Epithelial cell of prostate (primary cell): ENCODE measurements around the gene SLC22A23.

Experiments
- DNase-seq: peaks from one replicate; pipeline ENCODE4 v3.0.0-alpha.2; 2011; ENCODE audit warnings: low read depth, low spot score
- H3K27ac ChIP-seq: fragments of 450-650 bp; 2 replicates; pipeline ENCODE4 v1.5.1; 2017; ENCODE audit warnings: mild to moderate bottlenecking

The SLC22A23 gene

DNA sequence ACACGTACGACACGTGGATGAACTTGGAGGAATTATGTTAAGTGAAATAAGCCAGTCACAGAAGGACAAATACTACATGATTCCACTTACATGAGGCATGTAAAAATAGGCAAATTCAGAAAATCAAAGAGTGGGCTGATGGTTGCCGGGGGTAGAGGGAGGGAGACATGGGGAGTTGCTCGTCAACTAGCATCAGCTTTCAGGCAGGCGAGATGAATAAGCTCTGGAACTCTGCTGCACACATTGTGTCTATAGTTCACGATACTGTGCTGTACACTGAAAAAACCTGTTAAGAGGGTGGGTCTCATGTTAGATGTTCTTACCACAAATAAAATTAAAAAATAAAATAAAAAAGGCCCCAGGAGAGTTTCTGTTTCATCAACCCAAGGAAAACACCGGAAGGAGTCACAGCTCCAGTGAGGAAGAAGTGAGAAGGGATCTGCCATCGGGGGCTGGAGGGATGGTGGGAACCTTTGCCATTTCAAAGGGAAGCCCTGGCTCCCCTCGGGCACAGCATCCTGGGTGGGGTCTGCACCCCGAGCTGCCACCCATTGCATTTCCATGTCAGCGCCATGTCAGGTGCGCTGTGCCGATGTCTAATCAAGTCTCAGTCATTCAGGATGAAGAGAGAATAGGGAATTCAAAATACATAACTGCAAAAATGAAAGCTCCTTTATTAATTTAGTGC is 98.3 kb downstream of the SLC22A23 start:
- DNase-seq: no peak
- H3K27ac ChIP-seq: no peak overlapping the region

- DNase-seq: no peak
- no peak overlapping the region for H3K27ac ChIP-seq
Observed at GRCh38 chr6:3357678-3358077, 99.2 kb downstream of the SLC22A23 start.

GRCh38 chr6:3356824-3357420 is 99.9 kb downstream of the SLC22A23 start:
- no peak overlapping the region for H3K27ac ChIP-seq
- no peak for DNase-seq

DNA sequence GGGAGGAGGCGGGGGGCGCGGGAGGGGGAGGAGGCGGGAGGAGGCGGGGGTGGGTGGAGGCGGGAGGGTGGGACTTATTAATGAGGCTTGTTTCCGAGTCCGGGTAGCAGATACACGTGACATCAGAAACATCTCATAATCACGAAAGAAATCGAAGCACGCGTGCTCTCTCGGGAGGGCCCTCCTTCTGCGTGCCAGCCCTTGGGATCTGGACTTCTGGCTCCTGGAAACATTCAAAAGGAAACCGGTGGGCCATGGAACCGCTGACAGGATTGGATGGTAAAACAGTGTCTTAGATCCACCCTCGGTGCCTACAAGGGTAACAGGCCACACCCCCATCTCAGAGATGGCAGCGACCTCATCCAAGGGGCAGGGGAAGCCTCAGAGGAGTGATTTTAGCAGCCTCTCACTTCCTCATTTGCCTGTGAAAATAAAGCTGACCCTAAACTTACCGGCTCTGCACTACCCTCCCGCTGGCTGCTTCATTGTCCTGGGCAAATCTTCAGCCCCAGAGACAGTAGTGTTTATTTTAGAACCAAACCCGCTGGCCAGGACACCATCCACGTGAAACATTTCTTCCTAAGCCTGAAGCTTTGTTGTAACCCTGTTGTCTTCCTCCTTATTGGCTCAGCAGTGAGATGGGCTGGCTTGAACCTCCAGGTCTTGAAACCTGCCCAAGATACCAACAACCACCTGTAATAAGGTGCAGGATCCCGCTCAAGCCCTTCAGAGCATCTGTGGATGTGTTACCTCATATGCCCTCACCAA is 100.6 kb downstream of the SLC22A23 start:
- no peak for DNase-seq
- no peak overlapping the region for H3K27ac ChIP-seq

DNA sequence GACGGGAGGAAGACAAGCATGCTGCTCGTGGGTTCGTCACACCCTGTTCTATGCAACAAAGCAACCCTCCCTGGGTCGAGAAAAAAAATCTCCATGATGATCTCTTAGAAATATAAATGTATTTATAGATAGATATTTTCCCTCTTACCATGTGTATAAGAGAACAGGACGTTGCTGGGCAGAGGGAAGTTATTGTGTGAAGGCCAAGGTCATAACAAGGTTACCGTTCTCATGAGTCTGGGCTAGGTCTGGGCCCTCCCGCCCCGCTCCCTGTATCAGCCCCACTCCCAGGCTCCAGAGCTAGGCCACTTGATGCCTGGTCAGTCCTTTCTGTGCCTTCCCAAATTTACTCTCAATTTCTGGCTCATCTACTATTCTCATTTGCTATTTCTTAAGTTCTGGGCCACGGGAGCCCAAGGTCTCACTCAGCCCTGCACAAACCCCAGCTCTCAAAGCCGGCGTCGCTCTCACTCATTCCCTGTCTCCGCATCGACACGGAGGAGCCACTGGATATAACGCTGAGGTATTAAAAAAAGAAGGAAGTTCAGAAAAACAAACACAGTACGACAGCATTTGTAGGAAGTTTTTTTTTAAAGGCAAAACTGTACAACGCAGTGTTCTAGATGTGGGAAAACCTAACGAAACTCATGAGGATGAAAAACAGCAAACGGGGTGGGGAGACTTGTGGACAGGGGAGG is 101.3 kb downstream of the SLC22A23 start:
- H3K27ac ChIP-seq: no peak overlapping the region
- DNase-seq: no peak

GRCh38 chr6:3355011-3355357 is 101.9 kb downstream of the SLC22A23 start:
- H3K27ac ChIP-seq: no peak overlapping the region
- DNase-seq: no peak

DNA sequence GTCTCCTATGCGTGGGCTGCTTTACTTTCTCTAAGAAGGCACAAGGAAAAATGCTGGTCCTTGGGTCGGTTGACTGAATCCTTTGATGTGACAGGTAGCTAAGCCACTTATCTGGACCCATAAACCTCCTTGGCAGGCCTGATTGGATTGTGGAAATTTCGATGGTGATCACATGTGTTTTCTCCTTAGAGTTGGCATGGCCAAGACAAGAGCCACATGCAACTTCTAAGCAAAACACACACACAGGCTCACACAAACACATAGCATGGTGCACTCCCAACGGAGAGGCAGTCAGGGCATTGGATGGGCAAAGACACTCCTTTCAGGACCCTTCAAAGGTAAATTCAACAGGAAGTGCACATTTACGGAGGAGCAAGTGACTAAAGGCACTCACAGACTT is 102.9 kb downstream of the SLC22A23 start:
- DNase-seq: no peak
- H3K27ac ChIP-seq: no peak overlapping the region

DNA sequence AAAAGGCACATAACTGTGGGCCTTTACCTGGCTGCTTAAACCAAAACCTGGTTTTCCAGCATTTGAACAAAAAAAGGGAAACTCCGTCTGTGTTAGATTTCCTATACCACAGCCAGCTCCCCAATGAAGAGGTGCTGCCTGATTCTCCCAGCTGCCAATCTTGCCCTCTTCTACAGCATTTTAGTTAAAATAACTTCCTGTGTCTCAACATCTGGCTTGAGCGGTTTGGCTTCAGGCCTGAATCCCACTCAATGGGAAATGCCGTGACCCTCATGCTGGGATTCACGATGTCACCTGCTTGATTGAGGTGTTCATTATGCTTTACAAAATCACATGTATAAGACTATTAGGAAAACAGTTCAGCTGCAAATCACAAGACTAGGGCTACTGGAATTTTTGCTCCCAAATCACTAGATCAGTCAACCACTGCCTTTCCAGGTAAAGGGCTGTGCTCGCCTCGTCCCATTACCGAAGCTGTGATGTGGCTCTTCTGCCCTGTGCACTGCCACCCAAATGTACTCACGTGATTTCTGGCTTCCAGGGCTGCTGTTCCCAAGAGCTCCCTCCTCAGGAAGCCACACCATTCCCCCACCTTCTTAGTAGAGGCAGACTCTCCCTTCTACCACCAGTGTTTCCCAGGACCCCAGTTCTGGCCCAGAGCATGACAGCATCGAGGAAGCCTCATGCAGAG is 103.5 kb downstream of the SLC22A23 start:
- DNase-seq: no peak
- H3K27ac ChIP-seq: no peak overlapping the region

DNA sequence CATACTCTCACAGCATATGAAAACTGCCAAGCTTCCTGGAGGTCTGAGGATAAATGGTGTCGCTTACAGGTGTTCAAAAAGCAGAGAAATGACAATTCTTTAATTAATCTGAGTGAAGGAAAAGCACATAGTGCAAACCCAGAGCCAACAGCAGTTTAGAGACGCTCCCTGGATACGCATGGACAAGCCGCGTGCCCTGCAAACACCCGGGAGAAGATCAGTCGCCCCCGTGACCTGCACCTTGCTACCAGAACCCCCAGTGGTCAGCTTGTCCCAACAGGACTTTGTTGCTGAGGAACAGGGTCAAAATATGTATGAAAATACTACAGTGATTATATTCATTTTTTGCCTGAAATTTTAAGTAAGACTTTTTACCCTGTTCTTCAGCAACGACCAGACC is 104.2 kb downstream of the SLC22A23 start:
- no peak for DNase-seq
- no peak overlapping the region for H3K27ac ChIP-seq

DNA sequence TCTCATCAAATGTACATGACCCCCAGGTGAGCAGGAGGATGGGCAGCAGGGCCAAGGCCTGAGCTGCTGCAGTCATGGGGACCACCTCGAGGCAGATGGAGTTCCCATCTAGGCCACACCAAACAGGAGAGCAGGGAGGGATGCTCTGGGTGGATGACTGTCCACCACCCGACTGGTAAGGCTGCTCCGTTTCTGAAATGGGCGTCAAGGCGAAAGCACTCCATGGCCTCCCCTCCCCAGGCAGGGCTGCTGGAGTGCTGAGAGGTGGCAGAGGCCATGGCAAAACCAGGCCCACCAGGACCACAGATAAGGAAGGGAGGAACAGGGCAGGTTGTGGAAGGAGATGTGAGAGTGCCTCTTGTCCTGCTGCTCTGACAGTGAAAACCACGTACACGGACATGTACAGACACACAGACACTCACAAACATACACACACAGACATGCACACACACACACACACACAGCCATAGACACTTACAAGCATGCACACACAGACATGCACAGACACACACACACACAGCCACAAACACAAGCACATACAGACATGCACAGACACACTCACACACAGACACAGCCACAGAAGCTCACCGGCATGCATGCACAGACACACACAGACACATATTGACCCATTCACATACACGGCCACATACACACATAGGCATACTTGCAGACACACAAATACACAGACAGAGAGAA is 104.9 kb downstream of the SLC22A23 start:
- H3K27ac ChIP-seq: no peak overlapping the region
- no peak for DNase-seq

DNA sequence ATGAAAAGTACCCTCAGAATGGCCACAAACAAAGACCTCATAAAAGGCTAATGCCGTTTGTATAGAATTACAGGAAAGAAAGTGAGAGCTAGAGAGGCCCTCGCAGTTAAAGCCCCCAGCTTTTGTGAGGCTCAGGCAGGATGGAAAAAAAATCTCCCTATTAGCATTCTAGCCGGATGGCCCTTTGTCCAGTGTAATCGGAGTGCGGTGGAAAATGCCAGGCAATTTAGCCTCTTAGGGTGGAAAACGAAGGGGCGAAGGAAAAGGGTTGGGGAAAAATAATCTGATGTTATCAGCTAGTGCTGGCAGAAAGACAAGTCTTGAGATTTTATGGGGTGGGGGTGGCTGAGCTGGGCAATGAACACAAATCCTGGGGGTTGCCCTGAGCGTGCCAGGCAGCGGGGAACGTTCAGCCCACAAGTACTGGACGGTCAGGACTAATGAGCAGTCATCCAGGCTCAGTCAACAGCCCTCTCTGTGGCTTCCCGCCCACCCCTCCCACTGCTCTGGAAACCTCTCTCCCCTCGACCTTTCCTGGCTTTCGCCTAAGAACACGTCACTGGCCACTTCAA is 105.7 kb downstream of the SLC22A23 start:
- no peak for DNase-seq
- H3K27ac ChIP-seq: no peak overlapping the region

GRCh38 chr6:3350252-3350796 is 106.5 kb downstream of the SLC22A23 start:
- DNase-seq: no peak

GRCh38 chr6:3349388-3350251 is 107.2 kb downstream of the SLC22A23 start:
- H3K27ac ChIP-seq: no peak overlapping the region
- DNase-seq: no peak

More at GRCh38 chr6:3350252-3350796, 106.5 kb downstream of the SLC22A23 start:
- H3K27ac ChIP-seq: no peak overlapping the region

- no peak for DNase-seq
- H3K27ac ChIP-seq: no peak overlapping the region
Observed at GRCh38 chr6:3348821-3349220, 108.0 kb downstream of the SLC22A23 start.

DNA sequence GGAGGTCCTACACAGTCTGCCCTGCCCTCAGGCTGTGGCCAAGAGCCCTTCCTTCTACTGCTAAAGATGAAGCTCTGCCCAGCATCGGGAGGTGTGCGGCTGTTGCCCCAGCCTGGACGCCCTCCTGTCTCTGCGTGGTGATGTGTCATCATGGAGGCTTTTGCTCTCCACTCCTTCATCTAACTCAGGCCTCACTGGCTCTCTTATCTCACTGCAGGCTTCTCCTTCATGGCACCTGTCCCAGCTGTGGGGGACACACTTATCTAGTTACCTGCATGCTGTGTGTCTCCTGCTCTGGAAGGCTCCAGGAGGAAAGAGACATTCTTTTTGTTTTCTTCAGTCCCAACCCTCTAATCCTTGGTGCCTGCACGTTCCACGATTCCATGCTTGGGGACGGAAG is 109.0 kb downstream of the SLC22A23 start:
- H3K27ac ChIP-seq: no peak overlapping the region
- DNase-seq: no peak

DNA sequence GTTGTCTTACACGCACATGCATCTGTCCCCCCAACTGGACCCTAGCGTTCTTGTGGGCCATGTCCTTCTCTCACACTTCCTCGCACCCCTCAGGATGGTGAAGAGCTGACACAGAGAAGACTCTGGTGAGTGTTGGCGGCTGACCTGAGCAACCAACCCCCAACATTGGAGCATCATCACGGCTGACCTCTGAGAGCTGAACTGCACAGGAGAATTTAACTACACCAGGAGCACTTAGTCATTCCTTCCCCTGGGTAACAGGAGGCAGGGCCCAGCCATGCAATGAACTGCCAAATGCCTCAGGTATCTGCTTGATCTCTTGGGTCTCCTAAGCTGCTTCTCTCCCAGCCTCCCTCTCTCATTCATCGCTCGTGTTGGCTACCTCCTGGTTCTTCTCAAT is 109.6 kb downstream of the SLC22A23 start:
- DNase-seq: no peak
- no peak overlapping the region for H3K27ac ChIP-seq

DNA sequence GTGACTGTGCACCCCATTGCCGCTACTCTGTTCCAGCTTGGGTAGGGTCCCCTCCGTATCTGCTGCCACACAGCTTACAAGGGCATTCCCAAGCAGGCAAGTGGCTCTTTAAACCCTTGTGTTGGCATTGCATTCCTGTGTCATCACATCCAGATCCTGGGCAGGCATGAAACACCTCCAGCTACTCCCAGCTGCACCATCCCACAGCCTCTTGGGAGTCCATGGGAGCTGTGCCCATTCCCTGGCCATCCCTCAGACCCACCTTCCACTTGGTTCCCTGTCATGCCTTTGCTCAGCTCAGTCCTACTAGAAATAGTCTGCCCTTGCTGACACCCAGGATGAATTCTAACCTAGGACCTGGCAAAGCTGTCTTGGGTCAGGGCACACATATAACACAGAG is 110.4 kb downstream of the SLC22A23 start:
- DNase-seq: no peak
- H3K27ac ChIP-seq: no peak overlapping the region

- H3K27ac ChIP-seq: no peak overlapping the region
- DNase-seq: no peak
Observed at GRCh38 chr6:3345836-3346235, 111.0 kb downstream of the SLC22A23 start.
